Stimulated activated CD8-positive, alpha-beta memory T cell treated with anti-CD3 and anti-CD28 coated beads, Interleukin-12 subunit alpha, Interleukin-12 subunit beta, amount 100 ng/mL, for 1 hour (primary cell): ENCODE measurements around the gene TBCC.
A peak's percentile ranks its signal among the peaks of the same experiment; 100 is the strongest.

ENCODE experiments used
- DNase-seq: peaks from one replicate; pipeline ENCODE4 v3.0.0-alpha.2; 2020; ENCODE audit warnings: low read depth

The TBCC gene

DNA sequence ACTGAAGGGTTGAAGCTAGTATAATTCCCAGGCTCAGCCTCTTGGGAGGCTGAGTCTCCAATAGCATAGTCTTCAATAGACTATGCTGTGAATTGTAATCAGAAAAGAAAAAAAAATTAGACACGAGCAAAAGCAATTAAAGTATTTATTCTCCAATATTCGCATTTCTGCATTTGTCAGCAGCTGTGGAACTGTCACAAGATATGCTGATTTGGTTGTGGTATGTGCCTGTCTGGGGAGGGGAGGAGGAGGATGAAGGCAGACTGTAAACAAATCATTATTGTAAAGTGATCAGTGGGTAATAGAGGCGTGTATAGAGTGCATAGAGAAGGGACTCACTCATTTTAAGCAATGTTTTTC is 25.8 kb upstream of the TBCC start:
- DNase-seq = no peak

DNA sequence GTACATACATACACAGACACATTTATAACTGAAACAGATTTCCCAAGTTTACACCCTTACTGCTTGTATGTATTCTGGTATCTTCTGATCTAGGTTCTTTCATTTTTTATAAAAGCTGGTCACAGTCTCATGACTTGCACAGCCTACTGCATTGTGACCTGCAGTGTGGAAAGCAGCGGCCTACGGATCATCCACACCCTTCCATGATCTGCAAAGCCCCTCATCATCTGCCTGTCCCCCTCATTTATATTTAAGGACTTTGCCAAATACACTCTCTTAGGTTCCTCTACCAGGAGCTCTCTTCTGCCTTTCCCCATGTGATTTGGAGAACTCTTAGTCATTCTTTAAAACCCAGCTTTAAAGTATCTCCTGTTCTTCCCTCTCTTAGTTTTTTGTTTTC is 23.9 kb upstream of the TBCC start:
- no peak for DNase-seq

DNA sequence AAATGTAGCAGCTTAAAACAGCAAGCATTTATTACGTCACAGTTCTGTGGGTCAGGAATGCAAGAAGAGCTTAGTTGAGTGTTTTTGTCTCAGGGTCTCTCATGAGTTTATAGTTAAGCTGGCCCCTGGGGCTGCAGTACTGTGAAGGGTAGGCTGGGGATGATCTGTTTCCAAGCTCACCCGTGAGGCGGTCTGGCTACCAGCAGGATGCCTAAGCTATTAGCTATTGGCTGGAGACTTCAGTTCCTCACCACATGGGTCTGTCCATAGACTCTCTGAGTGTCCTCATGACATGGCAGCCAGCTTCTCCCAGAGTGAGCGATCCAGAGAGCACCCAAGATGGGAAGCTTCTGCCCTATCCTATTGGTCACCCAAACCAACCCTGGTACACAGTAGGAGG is 23.1 kb upstream of the TBCC start:
- DNase-seq = no peak

DNA sequence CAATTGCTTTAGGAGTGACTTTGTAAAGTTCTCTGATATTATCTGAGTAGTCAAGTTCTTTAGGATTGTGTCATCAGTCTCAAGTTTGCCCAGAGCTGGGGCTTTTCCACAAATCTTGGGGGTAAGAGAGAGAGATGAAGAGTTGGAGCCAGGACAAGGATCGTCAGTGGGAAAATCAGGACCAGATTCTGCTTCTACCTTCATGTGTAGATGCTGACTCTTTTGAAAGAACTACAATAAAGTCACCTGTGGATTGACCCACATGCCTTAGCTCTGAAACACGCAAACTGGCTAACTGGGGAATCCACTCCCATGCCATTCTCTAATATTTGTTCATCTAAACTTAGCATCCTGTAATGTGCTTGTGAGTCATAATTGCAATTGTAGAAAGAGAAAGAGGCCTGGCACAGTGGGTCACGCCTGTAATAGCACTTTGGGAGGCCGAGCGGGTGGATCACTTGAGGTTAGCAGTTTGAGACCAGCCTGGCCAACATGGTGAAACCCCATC is 20.3 kb upstream of the TBCC start:
- no peak for DNase-seq

DNA sequence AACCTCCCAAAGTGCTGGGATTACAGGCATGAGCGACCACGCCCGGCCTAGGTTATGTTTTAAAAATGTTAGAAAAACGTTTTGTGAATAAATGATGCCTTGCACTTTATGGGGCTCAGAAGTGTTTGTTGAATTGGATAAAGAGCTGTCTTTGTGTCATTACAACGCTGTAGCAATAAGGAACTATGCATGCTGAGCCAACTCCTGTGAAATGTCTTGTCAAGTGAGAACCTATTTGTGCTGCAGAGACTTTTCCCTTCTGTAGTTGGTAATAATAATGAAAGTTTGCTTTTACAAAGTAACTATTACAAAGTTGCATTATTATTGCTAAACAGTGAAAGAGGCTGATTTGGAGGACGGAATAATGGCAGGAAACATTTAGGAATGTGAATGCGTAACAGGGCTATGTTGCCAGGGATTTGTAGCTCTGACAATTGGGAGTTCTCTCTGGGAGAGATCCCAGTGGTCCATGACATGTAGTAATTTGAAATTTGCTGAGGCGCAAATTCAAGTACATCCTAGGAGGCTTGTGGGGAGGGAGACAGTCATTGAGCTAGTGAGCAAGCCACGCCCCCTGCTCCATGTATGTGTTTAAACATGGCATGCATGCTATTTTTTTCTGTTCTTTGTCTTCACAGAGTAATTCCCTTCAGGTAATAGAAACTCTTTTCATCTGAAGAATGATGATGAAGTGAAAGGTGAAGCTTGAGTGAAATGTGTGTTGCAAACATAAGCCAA is 19.2 kb upstream of the TBCC start:
- no peak for DNase-seq

DNA sequence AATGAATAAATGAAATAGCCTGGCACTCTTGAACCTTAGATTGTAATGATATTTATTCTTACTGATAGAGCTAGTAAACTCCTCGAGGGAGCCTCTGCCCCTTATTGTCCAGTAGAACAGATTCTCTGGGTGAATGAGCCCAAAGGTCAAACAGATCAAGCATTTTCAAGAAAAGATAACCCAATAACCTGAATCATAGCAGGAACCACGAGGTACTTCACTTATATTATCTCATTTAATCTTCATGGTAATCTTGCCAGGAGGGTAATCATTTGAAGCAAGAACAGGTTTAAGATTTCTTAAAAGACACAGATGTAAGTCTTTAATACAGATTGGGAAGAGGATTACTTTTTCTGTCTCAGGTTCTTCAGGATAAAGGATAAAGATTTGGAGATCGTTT is 17.0 kb upstream of the TBCC start:
- DNase-seq = no peak

DNA sequence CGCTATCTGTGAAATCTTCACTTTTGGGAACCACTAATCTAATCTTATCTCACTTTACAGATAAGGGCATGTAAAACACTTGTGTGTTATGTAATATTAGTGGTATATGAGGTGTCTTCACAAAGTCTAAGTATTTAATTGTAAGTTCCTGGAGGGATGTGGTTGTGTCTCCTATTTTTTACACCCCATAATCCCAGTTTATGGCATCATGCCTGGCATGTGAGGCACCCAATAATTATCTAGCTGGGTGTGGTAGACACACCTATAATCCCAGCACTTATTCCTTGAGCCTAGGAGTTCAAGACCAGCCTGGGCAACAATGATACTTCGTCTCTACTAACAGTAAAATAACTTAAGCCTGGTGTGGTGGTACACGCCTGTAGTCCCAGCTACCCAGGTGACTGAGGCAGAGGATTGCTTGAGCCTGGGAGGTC is 16.5 kb upstream of the TBCC start:
- no peak for DNase-seq

DNA sequence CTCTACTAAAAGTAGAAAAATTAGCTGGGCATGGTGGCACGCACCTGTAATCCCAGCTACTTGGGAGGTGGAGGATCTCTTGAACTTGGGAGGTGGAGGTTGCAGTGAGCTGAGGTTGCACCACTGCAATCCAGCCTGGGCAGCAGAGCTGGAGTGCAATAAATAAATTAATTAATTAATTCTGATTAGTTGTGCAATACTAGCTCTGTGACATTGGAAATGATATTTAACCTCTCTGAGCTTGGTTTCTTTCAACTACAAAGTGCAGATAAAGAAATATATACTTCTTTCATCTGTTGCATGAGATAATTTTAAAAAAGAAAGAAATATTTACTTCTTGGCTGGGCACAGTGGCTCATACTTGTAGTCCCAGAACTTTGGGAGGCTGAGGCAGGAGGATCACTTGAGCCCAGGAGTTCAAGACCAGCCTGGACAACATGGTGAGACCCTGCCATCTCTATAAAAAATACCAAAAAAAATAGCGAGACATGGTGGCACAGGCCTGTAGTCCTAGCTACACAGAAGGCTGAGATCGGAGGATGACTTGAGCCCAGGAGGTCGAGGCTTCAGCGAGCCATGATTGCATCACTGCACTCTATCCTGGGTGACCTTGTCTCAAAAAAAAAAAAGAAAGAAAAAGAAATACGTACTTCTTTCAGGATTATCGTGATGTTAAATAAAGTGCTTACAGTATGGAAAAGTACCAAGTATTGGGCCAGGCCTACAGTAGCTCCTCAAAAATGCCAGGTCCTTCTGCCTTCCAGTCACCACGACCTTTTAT is 15.6 kb upstream of the TBCC start:
- DNase-seq = no peak

DNA sequence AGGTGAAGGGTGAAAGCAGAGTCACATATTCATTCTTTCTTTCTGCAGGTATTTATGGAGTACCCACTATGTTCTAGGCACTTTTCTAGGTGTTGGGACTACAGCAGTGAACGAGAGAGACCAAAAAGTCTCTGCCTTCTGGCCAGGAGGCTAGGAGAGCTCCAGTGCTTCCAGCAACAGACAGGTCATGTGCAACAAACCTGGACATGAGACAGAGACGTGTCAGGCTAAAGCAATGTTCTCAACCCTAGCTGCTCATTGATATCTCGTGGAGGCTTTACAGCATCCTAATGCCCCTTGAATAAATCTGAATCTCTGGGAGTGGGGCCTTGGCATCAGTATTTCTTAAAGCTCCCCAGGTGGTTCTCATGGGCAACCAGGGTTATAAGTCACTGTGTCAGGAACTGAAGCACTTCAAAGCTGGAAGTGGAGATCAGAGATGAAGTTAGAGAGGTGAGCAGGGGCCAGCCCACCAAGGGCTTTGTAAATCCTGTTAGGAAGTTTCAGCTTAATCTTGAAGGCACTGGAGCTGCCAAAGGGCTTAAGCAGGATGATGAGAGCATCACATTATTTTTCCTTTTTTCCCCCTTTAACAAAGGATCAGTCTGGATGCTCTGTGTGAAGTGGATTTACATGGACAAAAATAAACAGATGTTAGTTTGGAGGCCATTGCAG is 13.0 kb upstream of the TBCC start:
- DNase-seq = no peak

DNA sequence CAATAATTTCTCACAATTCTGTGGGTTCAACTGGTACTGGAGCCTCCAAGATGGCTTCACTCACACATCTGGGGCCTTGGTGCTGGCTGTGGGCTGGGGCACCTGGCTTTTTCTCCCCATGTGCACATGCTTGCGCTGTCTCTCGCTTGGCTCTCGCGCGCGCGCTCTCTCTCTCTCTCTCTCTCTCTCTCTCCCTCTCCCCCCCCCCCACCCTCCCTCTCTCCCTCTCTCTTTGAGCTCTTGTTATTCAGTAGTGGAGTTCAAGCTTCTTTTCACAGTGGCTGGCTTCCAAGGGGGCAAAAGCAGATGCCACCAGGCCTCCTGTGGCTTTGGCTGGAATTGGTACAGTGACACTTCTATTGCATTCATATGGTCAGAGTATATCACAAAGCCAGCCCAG is 10.8 kb upstream of the TBCC start:
- no peak for DNase-seq

DNA sequence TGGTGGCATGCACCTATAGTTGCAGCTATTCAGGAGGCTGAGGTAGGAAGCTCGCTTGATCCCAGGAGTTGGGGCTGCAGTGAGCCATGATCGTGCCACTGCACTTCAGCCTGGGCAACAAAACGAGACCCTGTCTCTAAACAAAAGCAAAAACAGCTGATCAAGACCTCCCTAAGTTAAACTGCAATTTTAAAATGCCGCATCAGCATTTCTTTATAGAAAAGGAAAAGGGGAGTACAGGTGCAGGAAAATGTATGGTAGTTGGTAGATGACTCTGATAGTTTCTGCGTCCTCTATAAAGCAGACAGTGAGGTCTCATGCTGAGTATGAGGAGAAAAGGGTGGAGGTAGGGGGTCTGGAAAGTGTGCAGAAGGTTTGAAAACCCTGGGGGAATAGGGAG is 8.9 kb upstream of the TBCC start:
- no peak for DNase-seq

DNA sequence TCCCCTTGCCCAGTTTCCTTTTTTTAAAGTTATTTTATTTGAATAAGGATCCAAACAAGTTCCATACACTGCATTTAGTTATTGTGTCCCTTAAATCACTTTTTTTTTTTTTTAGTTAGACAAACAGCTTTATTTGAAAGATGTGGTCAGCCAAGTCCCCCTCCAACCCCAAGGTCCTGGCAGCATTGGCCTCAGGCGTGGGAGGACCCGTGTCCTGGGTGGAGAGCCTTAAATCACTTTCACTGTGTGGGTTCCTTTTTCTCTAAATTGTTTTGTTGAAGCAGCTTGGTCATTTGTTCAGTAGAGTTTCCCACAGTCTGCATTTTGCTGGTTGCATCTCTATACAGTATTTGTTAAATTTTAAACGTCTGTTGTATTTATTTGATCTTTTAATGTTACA is 5.2 kb upstream of the TBCC start:
- DNase-seq = no peak

DNA sequence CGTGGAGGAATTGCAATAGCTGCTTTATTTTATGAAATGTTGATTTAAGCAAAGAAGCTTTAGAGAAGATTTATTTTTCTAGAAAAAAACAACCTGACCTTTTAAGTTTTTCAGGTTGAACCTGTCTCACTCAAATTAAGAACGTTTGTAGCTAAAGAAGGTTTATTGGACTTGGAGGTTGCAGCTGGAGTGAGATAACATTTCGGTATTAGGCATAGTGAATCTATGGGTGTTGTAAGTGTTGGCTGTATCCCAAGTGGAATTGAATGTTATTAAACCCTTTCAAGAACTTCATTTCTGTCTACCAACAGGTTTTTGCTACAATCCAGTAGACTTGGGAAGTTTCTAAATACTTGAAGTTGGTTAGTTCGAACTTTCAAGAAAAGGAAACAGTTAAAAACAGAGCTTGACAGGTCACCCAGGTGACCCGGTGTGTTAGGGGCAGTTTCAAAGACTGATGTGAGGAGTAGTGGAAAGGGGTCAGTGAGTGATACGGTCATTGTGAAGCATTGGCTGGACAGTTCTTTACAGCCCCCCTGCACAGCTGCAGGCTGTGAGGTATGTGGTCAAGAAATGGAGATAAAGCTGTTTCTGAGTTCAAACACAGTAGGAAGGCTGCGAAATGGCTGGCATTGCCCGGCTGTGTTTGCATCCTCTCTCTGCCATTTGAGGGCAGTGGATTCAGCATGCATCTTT is 2.4 kb upstream of the TBCC start:
- DNase-seq = no peak

DNA sequence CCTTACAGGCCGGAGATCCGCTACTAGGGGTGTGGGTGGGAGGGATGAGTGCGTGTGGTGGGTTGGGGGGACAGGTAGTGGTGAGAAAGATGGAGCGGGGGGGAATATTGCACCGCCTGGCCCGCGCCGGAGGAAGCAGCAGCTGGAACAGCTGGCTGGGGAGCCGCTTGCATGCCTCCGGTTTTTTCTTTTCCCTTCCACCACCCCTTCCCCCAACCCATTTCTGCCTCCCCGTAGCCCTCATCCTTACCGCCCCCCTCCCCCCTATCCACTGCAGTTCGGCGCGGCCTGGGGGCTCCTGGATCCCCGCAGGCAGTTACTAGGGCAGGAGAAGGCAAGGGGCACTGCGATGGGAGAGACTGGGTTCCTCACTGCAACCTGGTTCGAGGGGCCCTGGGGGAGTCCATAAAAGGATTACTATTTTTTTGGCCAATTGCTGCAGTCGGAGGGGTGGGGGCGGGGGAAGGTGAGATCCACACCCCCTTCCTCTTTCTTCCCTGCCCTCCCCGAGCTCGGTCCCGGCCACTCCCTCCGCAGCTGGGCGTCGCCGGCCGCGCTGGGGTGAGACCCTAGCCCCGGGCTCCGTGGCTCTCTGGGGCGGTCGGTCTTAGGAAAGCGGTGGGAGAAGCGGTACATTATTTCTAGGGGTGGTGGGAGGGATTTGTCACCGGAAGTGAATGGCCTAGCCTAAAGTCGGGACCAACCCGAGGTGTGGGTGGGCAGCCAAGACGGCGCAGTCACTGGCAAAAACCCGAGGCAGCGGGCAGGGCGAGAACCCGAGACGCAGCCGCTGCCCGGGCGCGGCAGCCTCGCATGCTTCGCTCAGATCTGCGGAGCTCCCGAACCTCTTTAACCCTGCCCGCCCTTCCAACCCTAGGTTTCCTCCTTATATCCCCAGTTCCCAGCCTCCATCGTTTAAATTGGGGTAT is 824 bp upstream of the TBCC start:
- DNase-seq = peak; percentile 64

DNA sequence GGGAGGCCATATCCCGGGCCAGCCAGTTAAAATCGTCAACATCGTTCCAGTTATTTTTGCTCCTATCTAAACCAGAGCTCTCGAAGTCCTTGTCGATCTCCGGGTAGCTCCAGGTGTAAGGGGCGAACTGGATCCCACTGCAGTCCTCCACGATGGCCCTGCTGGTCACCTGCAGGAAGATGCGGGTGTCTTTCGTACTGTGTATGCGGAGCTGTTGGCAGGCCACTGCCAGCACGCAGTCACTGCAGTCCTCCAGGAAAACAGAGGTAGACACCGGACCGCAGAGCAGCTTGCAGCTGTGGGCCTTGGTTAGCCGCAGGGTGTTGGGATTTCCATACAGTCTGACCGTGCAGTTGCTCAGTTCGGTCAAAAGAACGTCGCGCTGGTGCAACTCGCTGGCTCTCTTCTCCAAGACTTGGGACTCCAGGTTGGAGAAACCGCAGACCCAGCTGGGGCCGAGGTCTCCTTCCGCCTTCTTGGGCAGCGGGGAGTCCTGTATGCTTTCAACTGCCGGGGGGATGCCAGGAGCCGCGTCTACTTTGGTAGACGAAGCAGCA is 742 bp downstream of the TBCC start:
- no peak for DNase-seq

DNA sequence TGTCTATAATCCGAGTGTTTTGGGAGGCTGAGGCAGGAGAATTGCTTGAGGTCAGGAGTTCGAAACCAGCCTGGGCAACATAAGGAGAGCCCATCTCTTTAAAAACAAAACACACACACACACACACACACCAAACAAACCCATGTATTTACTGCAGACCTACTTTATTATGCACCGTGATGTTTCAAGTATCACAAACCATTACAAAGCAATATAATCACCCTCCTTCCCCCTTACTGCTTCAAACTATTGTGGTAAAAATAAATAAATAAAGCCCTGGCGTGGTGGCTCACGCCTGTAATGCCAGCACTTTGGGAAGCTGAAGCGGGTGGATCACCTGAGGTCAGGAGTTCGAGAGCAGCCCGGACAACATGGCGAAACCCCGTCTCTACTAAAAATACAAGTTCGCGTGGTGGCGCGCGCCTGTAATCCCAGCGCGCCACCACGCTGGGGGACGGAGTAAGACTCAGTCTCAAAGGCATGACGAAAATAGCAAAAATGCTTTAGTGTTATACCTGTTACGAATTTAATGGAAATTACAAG is 1.5 kb downstream of the TBCC start:
- DNase-seq = no peak

DNA sequence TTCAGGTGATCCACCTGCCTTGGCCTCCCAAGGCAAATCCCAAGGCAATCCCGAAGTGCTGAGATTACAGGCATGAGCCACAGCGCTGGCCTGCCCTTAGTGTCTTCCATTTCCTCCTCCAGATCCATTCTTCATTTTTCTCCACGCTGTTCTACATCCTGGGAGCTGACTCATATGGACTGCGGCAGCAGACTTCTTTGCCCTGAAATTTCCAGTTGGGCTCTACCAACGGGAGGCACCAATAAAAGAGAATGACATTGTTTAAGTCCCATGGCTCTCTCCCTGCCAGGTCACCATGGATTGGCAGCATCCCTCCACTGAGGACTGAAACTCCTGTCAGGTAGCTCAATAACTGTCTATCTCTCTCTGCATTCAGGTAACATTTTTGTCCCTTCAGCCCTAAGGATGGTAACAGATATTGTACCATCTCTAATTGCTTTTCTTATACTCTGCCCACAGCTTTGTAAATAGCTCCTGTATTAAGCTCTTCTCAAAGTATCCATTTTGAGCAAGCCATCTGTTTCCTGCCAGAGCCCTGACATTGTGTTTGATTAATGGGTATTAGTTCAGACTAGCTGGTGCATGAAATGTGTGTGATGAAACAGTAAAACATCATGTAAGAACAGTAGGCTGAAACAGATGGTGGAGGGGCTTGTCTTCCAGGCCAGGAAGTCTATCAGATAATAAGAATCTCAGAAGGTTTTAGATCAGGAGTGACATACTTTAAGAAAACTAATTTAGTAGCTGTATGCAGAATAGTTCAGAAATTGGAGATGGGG is 3.6 kb downstream of the TBCC start:
- DNase-seq = no peak

DNA sequence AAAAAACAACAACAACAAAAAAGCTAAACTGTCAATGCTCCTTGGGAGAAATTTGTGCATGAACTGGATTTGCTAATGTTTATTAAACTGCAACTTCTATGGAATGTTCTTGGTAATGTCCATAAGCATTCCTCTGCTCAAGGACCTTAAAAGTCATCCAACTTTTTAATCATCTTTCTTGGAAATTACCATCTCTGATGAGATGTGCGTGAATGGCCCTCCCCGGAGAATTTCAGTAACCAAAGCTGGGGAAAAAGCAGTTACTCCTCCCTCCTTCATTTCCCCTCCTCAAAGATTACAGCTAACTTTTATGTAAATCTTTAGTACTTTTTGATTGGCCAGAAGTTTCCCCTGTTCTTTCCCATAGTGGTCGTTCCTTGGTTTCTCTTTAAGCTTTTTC is 5.2 kb downstream of the TBCC start:
- no peak for DNase-seq

DNA sequence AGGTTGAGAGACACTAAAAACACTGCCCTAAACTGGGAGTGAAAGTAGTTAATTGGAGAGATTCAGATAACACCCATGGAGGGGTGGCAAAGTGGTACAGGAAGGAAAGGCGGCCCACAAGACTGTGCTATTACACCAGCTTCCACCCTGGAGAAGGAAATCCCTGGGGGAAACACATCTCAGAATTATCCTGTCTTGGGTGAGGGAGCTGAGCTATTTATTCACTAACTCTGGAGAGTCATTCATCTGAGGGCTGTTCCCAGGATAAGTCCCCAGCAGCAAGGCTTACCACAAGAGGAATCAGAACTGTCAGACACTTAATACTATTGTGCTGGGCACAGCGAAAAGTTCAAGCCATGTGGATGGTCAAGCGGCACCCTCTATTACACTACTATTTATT is 9.9 kb downstream of the TBCC start:
- DNase-seq = no peak
